Esophagus muscularis mucosa (tissue), 3 donors: ENCODE results near the gene UVRAG.

Experiments
- CTCF ChIP-seq, 3 experiments: fragments of 200-600 bp in 2 of 3; fragments of 450-650 bp in 1 of 3; sonication (generic) in 2 of 3; IDR thresholded peaks; one replicate each; pipeline ENCODE4 v1.5.1; 2017 to 2019; ENCODE audit warnings: antibody characterized with exemption in 3 of 3, mild to moderate bottlenecking in 2 of 3, moderate library complexity in 1 of 3
- EP300 ChIP-seq: sonication (generic); formaldehyde crosslinking; IDR thresholded peaks from one replicate; pipeline ENCODE4 v1.6.1; 2017; ENCODE audit warnings: antibody characterized with exemption

GRCh38 chr11:75770102-75770501 is 44.9 kb upstream of the UVRAG start:
- no peak for TF ChIP-seq CTCF (IDR thresholded peaks at IDR 0.05)
- no peak for TF ChIP-seq EP300
